Measurements from ENCODE around the gene ZNG1B. TPM values are rescaled to one million over a fixed set of nuclear protein-coding genes. Genes with fewer than 3 reads are reported as not detected.
"Not testable (repeated sequence)": the region's sequence is repeated elsewhere in the genome, so short reads cannot be mapped to it uniquely, and the experiment has no call there.

The ZNG1B gene
- total and polyA plus RNA-seq, 8 donors = 6.7 to 62.2 (median 23.2) TPM

DNA sequence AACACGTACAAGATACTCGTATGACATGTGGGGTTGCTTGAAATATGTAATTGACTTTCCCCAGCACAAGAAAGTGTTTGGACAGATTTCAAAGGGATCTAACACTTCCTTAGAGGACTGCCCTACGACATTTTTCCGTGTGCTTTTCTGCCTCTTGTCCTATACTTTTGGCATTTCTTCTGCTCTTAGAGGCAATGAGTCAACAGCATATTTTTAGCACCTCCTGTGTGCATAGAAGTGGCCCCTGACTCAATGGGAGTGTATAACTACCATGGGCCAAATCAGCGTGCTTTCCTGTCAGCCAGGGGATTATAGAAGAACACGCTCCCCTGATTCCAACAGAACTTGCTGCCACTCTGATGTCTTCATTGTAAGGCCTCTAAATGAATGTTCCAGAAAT lies 99.1 kb downstream of the ZNG1B start:
- not testable (repeated sequence) for H3K9me3 ChIP-seq, DNase-seq

DNA sequence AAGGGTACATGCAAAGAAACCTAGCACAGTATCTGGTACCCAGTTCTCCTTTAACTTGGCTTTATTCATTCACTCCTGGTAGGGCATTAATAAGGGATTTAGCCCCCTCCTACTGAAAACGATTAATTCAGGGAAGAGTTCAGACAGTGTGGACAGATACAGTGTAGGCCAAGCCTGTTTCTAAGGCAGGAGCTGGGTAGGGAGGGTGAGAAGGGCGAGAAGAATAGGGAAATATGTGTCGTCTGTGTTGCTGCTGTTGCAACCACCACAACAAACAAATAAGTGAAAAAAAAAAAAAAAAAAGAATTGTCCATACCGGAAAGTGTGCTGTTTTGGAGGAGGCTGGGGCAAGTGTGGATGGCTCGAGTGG lies 103.3 kb downstream of the ZNG1B start:
- 20 to 30% (median 24%) methylated on average over 3 to 5 of the region's 5 CpGs for WGBS, 5 donors
- peak overlapping the region in 3 of 5 donors; percentile 59 to 91 (median 89) for H3K27ac ChIP-seq

More for the DNA sequence above, 99.1 kb downstream of the ZNG1B start:
- H3K4me1 ChIP-seq; H3K27me3 ChIP-seq; H3K36me3 ChIP-seq; intact Hi-C loops (cut with DNase I; ENCODE audit: low total_unique reads); H3K4me3 ChIP-seq; H3K27ac ChIP-seq: not testable (repeated sequence)
- 58 to 81% (median 66%) methylated on average over 6 of the region's 6 CpGs for WGBS, 5 donors

DNA sequence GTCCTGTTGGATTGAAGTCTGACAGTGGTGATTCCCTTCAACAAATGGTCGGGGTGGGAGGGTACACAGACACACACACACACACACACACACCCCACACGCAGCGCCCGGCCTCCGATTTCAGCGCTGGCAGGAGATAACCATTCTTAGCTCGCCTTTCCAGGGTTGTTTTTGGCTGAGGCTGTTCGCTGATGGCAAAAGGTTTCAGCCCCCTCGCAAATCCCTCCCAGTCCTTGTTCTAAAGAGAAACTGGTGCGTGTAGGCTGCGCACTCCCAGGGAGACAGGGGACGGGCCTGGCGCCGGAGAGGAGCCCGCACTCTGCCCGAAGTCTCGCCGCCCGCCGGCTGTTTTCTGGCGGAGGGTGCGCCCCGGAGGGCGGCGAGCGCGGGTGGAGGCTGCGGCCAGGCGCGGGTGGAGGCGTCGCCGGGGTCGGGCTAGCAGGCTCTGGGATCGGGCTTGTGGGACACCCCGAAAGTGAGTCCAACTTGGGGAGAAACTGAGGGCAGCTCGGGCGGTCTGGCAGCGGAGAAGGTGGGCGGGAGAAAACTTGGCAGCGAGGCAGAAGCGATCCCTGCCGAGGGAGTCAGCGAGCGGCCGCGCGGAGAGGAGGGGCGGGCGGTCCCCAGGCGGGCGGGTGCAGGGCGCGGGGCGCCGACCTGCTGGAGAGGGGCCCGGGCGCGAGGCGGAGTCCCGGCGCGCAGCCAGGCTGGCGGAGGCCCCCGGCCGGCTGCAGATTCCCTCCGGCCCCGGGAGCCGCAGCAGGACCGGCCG lies 103.9 kb downstream of the ZNG1B start:
- H3K36me3 ChIP-seq; H3K9me3 ChIP-seq; intact Hi-C loops (cut with DNase I; ENCODE audit: low total_unique reads): not testable (repeated sequence)
- DNase-seq = peak in 1 of 2 donors; percentile 68
- H3K4me1 ChIP-seq = peaks cover 0 to 12% (median 6%) of the 10 kb centered on the region in 4 donors
- 0 to 3% (median 1%) methylated on average over 23 to 71 of the region's 71 CpGs for WGBS, 5 donors
- peak overlapping the region; percentile 55 to 72 (median 66) for H3K4me3 ChIP-seq
- H3K27ac ChIP-seq = peak overlapping the region; percentile 59 to 91 (median 87)
- peak in 1 of 3 donors; percentile 44 for TF ChIP-seq POLR2AphosphoS5 (IDR thresholded peaks at IDR 0.05)
- peaks cover 0 to 19% (median 5%) of the 10 kb centered on the region in 3 donors for H3K27me3 ChIP-seq

More for the DNA sequence above, 103.3 kb downstream of the ZNG1B start:
- H3K27me3 ChIP-seq = peaks cover 0 to 19% (median 5%) of the 10 kb centered on the region in 3 donors
- H3K36me3 ChIP-seq; DNase-seq; H3K4me3 ChIP-seq; intact Hi-C loops (cut with DNase I; ENCODE audit: low total_unique reads); H3K9me3 ChIP-seq: not testable (repeated sequence)
- peaks cover 0 to 12% (median 6%) of the 10 kb centered on the region in 4 donors for H3K4me1 ChIP-seq

DNA sequence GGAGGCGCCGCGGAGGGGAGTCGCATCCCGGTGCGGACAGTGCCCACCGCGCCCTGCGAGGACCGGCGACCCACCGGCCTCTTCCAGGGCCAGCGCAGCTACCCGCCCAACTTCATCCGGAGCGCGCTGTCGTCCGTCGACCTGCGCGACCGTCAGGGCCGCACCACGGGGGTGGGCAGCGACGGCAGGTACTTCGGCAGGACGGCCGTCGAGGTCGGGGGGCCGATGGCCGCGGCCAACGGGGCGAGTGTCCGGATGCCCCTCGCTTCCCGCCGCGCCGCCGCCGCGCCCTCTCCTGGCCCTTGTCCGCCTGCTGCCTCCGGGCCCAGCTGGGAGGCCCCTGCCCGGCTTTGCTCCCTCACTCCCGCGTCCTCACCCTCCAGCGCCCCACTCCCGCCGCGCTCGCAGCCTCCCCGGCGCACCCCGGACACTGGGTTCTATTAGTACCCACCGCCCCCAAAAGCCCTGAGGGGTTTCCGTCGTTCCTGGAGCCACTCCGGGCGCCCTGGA lies 104.5 kb downstream of the ZNG1B start:
- Histone ChIP-seq H3K27me3 (peaks cover 0 to 19% (median 5%) of the 10 kb centered on the region in 3 donors), H3K27ac (peak overlapping the region; percentile 59 to 91 (median 87)), H3K4me3 (peak overlapping the region; percentile 55 to 72 (median 66)), H3K4me1 (peaks cover 0 to 12% (median 6%) of the 10 kb centered on the region in 4 donors)
- intact Hi-C loops (cut with DNase I; ENCODE audit: low total_unique reads); H3K9me3 ChIP-seq; H3K36me3 ChIP-seq: not testable (repeated sequence)
- peak in 1 of 2 donors; percentile 44 for DNase-seq
- 2 to 16% (median 2%) methylated on average over 5 to 60 of the region's 64 CpGs; no CpG with 5 or more reads in 1 of the 5 donors for WGBS, 5 donors

DNA sequence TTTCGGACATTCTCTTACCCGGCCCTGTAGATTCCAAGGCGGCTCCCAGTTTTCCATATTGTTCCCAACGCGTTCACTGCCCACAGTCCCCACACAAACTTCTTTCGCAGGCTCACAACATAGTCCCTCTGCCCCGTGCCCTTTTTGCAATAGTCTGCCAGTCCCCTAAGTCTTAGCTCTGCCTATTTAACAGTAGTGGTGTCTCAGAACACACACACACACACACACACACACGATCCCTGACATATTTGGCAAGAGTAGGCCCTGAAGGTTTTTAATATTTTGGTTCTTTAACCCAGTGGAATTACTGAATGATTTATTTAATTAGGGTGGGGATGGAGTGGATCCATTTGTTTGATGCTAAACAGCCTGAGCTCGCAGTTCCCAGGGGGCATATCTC lies 105.0 kb downstream of the ZNG1B start:
- H3K36me3 ChIP-seq; H3K9me3 ChIP-seq; intact Hi-C loops (cut with DNase I; ENCODE audit: low total_unique reads): not testable (repeated sequence)
- Histone ChIP-seq H3K27me3 (peaks cover 0 to 19% (median 5%) of the 10 kb centered on the region in 3 donors), H3K4me1 (peaks cover 0 to 12% (median 6%) of the 10 kb centered on the region in 4 donors), H3K27ac (peak overlapping the region in 3 of 5 donors; percentile 87 to 91 (median 89)), H3K4me3 (peak overlapping the region; percentile 55 to 72 (median 66))
- WGBS, 5 donors = 0 to 33% (median 28%) methylated on average over 1 to 6 of the region's 9 CpGs; no CpG with 5 or more reads in 1 of the 5 donors
- DNase-seq = peak in 1 of 2 donors; percentile 36

Other genes with a start within 250 kb of the ZNG1B start
- gene PAX8, start 158.8 kb upstream of the ZNG1B start, total RNA-seq = 1 to 10 TPM in 2 of 5 donors, not detected in 3; 4.0 to 6.5 TPM
- 1 to 10 TPM in 1 of 3 donors, under 1 TPM in 2; 0.28 to 1.1 (median 0.50) TPM for gene PAX8, start 158.8 kb upstream of the ZNG1B start, polyA plus RNA-seq
- under 1 TPM in 1 of 5 donors, not detected in 4; 0.58 TPM for gene FOXD4L1, start 61.0 kb downstream of the ZNG1B start, total RNA-seq
- gene FOXD4L1, start 61.0 kb downstream of the ZNG1B start, polyA plus RNA-seq = under 1 TPM in 1 of 3 donors, not detected in 2; 0.05 TPM
- 10 to 100 TPM in 2 of 5 donors, 1 to 10 TPM in 3; 4.5 to 14.1 (median 5.2) TPM for gene RABL2A, start 189.6 kb downstream of the ZNG1B start, total RNA-seq
- 10 to 100 TPM in 2 of 3 donors, 1 to 10 TPM in 1; 5.5 to 10.4 (median 10.4) TPM for gene RABL2A, start 189.6 kb downstream of the ZNG1B start, polyA plus RNA-seq